Measurements from ENCODE around the gene DOCK3.

Gene DOCK3

GRCh38 chr3:51401735-51402134, 727.0 kb downstream of the DOCK3 start:
- DNase-seq (ENCODE audit: low read depth, low spot score) = no peak

GRCh38 chr3:51403675-51404074, 728.9 kb downstream of the DOCK3 start:
- DNase-seq (ENCODE audit: low read depth, low spot score) = no peak

- no peak for DNase-seq (ENCODE audit: low read depth, low spot score)
Observed at GRCh38 chr3:51408021-51408420, 733.3 kb downstream of the DOCK3 start.

- DNase-seq (ENCODE audit: low read depth, low spot score) = no peak
Observed at GRCh38 chr3:51408813-51409212, 734.1 kb downstream of the DOCK3 start.

GRCh38 chr3:51422211-51422610, 747.5 kb downstream of the DOCK3 start:
- DNase-seq (ENCODE audit: low read depth, low spot score) = no peak

- DNase-seq (ENCODE audit: low read depth, low spot score) = no peak
Observed at GRCh38 chr3:51426921-51427320, 752.2 kb downstream of the DOCK3 start.

- no peak for DNase-seq (ENCODE audit: low read depth, low spot score)
Observed at GRCh38 chr3:51429138-51429537, 754.4 kb downstream of the DOCK3 start.
